GM12872 (cell line): Measurements from ENCODE around the gene ARRDC4.

Experiments used
- TF ChIP-seq, protein P1 (sequence below): IDR thresholded peaks from 3 replicates; pipeline ENCODE4 v1.5.1; 2011; ENCODE audit warnings: low read depth, mild to moderate bottlenecking, low read length, moderate library complexity; ENCODE audit not compliant: insufficient read depth

The ARRDC4 gene, protein sequence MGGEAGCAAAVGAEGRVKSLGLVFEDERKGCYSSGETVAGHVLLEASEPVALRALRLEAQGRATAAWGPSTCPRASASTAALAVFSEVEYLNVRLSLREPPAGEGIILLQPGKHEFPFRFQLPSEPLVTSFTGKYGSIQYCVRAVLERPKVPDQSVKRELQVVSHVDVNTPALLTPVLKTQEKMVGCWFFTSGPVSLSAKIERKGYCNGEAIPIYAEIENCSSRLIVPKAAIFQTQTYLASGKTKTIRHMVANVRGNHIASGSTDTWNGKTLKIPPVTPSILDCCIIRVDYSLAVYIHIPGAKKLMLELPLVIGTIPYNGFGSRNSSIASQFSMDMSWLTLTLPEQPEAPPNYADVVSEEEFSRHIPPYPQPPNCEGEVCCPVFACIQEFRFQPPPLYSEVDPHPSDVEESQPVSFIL

DNA sequence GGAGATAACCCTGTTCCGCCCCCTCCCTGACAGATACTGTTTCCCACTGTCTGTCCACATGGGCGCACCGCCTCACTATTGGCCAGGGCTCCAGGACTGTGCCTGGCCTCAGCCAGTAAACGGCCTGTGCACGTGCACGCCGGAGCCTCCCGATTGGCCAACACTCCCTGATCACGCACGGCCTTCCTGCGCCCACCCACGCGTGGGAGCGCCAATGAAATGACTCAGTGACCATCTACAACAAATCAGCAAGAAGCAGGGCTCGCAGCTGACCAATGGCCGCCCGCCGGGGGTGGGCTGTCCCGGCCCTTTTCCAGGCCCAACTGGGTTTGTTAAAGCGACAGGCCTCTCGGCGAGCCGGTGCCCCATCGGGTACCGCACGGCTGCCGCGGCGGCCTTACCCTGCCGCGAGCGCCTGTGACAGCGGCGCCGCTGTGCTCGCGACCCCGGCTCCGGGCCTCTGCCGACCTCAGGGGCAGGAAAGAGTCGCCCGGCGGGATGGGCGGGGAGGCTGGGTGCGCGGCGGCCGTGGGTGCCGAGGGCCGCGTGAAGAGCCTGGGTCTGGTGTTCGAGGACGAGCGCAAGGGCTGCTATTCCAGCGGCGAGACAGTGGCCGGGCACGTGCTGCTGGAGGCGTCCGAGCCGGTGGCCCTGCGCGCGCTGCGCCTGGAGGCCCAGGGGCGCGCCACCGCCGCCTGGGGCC is at the start of gene ARRDC4:
TSS of gene ARRDC4 (plus strand) at position 340 of the 703 bp plus-strand sequence. CDS start at position 499, 159 bp downstream.
- TF ChIP-seq, protein P1, sequence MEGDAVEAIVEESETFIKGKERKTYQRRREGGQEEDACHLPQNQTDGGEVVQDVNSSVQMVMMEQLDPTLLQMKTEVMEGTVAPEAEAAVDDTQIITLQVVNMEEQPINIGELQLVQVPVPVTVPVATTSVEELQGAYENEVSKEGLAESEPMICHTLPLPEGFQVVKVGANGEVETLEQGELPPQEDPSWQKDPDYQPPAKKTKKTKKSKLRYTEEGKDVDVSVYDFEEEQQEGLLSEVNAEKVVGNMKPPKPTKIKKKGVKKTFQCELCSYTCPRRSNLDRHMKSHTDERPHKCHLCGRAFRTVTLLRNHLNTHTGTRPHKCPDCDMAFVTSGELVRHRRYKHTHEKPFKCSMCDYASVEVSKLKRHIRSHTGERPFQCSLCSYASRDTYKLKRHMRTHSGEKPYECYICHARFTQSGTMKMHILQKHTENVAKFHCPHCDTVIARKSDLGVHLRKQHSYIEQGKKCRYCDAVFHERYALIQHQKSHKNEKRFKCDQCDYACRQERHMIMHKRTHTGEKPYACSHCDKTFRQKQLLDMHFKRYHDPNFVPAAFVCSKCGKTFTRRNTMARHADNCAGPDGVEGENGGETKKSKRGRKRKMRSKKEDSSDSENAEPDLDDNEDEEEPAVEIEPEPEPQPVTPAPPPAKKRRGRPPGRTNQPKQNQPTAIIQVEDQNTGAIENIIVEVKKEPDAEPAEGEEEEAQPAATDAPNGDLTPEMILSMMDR: no peak

DNA sequence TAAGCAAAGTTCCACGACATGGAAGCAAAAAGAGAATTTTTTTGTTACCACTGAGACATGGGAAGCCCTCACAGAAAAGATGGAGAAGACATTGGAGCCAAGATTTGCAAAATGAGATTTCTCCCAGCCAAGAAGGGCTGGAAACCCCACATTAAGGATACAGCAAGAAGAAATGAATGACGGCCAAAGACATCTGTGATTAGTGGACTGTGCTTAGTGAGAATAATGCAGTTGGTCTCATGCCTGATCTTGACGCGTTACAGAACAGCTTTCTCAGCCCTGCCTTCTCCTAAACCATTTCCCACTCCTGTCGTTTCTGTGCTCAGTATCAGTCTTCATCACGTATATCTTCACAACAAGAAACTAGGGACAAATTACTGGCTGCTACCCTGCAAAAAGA is 45.8 kb upstream of the ARRDC4 start:
- TF ChIP-seq, protein P1: no peak

DNA sequence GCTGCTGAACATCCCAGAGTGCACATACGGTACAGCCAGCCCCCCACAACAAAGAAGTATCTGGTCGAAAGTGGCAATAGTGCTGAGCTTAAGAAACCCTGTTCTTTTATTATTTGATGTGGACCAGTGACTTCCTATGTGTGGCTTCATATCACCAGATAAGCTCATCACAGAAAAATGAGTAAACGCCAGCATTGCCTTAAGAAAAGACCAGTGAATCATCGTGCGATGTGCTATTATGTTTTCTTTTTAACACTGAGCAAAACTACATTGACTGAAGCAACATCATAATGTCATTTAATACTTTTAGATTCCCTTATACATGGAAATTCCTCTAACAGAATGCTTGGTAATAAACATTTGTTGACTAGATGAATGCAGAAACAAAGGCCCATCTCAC is 45.2 kb upstream of the ARRDC4 start:
- TF ChIP-seq, protein P1: no peak

DNA sequence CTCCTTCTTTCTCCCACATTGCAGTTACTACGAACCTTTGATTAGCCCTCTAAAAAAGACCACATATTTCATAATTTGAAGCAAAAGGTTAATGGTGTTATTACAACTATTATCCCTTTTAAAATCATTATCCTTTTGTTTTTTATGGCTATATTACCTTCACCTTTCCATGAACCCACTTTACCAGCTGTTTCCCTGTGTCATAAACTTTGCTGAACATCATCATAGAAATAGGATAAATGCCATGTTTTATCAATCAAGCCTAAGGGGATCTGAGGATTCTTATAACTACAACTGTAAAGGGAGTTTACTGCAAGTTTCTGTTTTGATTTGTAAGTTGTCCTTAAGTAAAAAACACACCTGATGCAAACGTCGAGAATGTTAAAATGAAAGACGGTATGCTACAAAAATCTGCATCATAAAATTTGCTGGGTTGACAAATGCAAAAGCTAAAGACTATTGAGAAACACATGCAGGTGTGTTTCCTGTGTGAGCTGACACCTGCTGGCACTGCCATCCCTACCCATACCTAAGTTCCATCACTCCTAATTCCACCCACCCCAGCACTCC is 39.1 kb upstream of the ARRDC4 start:
- TF ChIP-seq, protein P1: no peak

DNA sequence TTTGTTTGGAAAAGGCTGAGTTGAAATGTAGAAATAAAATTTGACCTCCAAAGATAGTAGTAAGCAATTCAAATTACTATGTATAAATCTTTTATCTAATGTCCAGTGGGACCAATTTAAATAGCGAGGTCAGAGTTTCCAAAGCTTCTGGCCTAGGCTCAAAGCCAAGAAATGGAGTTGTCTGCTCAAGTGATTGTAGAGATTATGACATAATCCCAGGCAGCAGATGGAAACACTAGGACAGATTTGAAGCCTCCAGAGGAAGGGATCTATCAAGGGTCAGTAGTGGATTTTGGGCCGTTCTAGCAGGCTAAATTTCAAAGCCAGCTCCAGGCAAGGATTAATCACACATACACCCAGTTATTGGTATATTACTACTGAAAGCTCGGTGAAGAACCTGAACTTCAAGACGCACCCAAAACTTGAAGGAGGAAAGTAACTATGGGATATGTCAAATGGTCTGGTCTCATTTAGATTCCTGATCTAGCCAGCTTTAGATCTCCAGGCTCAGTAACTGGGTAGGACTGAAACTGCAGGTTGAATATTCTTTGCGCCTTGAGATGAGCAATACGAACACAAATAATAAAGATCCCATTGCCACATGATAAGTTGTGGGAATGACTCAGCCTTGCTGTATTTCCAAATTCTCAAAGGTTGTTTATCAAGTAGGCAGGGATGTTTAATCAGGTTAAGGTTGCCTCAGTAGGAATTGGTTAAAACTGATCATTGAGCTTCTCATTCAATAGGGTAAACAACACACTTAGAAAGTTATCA is 30.9 kb upstream of the ARRDC4 start:
- TF ChIP-seq, protein P1: no peak

DNA sequence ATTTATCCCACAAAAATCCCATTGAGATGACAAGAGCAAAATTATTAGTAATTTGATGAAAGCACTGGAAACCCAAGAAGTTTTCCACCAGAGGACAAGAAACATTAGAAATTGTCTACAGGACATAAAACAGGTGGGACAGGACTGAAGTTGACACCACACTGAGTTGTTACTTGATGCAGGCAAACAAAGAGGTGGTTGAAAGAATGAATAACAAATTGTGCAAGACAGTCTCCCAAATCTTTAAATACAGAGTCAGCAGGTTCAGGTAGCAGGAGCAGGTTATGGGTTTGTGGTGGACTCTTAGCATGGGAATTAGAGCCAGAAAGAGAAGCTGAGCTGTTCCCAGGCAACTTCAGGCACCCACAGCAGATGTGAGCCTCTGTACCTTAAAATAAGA is 30.3 kb upstream of the ARRDC4 start:
- TF ChIP-seq, protein P1: no peak

DNA sequence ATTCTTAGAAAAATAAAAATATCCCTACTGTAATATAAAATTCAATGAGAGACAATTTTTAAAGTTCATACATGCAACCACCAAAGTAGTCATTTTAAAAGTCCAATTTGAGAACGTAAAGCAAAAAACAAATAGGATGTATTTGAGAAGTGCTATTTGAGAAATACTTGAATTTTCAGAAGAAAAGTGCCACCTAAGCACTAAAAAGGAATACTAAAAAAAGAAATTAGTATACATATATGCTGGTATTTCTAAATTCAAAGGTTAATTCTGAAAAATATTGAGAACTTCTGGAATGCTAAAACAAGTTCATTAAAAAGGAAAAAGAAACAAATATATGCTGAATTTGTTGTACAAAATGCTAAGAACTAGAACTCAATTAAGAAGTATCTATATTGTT is 29.2 kb upstream of the ARRDC4 start:
- TF ChIP-seq, protein P1: no peak
